Prostate gland (tissue), 2 donors: ENCODE results near the gene SLC38A3.

Experiments
- CTCF ChIP-seq, 4 experiments: fragments of 200-600 bp in 2 of 4; fragments of 450-650 bp in 2 of 4; sonication (generic) in 2 of 4; IDR thresholded peaks; 1 replicate in 3 of 4; 2 replicates in 1 of 4; pipeline ENCODE4 v1.5.1; 2016 to 2019; ENCODE audit warnings: antibody characterized with exemption in 4 of 4, mild to moderate bottlenecking in 2 of 4, moderate library complexity in 2 of 4
- POLR2A ChIP-seq: fragments of 450-650 bp; IDR thresholded peaks from one replicate; pipeline ENCODE4 v1.6.1; 2016; ENCODE audit warnings: antibody characterized with exemption, mild to moderate bottlenecking
- POLR2AphosphoS5 ChIP-seq: sonication (generic); formaldehyde crosslinking; IDR thresholded peaks from one replicate; pipeline ENCODE4 v1.6.1; 2017; ENCODE audit warnings: antibody characterized with exemption

DNA sequence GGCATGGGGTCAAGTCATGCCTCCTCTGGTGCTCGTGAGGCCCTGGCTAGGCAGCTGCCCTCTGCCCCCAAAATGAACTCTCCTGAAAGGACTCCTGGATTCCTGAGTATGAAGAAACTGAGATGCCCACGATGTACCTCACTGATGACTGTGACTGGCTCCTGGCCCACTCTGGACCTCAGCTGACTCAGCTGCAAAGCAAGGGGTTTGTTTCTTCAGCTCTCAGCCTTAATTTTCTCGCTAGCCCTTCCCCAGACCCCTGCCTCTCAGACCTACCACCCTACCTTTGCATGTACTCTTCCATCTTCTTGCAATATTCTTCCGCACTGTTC is 25.7 kb downstream of the SLC38A3 start:
- no peak for TF ChIP-seq CTCF (IDR thresholded peaks at IDR 0.05)
- no peak for TF ChIP-seq POLR2A
- no peak for TF ChIP-seq POLR2AphosphoS5
